ENCODE measurements around the gene PLEKHM1. TPM values are rescaled to one million over a fixed set of nuclear protein-coding genes. Genes with fewer than 3 reads are reported as not detected.
"Not testable (repeated sequence)": the region's sequence is repeated elsewhere in the genome, so short reads cannot be mapped to it uniquely, and the experiment has no call there.

The PLEKHM1 gene
- total RNA-seq, 1 donor from 2014 or later, result 51.2 TPM

- no peak for DNase-seq (ENCODE audit: low spot score)
Observed at GRCh38 chr17:45441526-45442310, 48.8 kb downstream of the PLEKHM1 start.

- not testable (repeated sequence) for DNase-seq (ENCODE audit: low spot score)
Observed at GRCh38 chr17:45440839-45441515, 49.5 kb downstream of the PLEKHM1 start.

DNA sequence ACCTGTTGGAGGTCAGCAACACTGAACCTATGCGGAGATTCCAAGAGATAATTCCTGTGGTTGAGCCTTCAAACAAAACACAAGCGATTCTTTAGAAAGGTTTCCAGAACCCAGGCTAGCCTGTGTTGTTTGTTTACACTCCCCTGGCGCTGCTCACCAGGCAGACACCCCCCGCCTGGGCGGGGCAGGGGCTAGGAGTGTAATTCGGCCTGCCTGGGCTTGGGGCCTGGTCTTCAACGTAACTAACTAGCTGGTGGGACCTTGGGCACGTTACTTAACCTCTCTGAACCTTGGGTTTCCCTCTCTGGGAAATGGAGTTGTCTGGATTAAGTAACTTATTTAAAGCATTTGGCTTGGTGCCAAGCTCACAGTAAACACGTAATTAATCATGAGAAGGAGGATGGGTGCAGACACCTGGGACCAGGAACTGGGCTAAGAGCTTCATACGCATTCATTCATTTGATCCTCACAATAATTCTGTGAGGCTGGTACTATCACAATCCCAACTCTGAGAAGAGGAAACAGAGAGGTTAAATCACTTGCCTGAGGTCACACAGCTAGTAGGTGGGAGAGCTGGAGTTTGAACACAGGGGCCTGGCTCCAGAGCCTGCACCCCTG lies 50.3 kb downstream of the PLEKHM1 start:
- no peak for DNase-seq (ENCODE audit: low spot score)

DNA sequence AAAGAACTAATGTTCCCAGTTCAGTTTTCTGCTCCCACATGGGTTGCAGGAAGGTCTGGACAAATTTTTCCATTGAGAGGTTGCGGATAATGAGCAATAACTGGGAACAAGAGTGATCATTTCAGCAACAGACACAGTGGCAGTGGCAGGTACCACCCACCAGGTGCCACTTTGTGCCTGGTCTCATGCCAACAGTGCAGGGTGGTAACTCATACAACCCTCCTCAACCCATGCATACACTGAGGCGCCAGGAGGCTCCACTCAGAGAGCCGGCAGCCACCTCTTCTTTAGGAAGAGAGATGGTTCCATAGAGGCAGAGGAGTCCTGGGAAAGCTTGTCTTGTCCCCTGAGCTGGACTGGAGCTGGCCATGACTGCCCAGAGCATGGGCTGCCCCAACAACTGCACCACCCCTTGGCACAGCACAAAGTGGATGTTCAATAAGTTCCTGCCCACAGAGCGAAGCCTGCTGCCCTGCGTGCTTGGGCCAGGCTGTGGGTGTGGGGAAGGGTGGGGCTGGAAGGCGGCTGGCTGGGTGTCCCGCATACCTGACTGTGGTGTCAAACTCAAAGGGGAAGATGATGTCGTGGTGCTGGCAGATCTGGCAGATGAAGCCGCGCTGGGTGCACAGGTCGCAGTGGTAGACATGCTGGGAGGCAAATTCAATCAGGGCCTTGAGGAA lies 51.5 kb downstream of the PLEKHM1 start:
- DNase-seq (ENCODE audit: low spot score), result no peak

DNA sequence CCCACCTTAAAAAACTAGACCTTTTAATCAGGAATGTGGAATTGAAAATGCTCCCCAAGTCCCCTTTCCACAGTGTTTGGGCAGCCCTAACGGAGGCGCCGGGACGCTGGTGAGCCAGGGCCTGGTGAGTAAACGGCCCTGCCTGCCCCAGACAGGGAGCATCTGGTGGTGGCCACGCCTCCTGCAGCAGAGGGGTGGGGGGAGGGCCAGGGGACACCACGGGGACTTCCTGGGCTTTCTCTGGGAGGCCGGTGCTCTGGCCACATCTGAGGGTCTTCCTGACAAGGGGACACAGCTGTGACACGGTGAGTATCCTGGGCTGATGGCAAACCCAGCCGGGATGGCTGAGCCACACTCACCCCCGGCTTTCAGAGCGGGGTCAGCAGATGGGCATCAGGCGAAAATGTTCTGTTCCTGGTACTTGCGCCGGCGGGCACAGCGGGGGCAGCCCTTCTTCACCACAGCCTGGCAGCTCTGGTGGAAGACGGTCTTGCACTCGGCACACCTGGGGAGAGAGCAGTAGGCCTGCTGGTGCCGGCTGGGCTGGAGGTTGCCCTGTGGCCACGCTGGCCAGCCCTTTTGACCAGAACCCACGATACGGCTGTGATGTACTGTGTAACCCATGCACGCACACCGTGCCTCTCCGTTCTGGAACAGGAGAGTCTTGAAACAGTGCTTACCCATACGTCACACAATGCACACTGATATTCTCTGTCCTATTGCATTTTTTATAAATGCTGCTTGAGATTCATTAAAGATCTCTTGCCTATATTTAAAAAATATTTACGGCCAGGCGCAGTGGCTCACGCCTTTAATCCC lies 52.8 kb downstream of the PLEKHM1 start:
- no peak for DNase-seq (ENCODE audit: low spot score)

DNA sequence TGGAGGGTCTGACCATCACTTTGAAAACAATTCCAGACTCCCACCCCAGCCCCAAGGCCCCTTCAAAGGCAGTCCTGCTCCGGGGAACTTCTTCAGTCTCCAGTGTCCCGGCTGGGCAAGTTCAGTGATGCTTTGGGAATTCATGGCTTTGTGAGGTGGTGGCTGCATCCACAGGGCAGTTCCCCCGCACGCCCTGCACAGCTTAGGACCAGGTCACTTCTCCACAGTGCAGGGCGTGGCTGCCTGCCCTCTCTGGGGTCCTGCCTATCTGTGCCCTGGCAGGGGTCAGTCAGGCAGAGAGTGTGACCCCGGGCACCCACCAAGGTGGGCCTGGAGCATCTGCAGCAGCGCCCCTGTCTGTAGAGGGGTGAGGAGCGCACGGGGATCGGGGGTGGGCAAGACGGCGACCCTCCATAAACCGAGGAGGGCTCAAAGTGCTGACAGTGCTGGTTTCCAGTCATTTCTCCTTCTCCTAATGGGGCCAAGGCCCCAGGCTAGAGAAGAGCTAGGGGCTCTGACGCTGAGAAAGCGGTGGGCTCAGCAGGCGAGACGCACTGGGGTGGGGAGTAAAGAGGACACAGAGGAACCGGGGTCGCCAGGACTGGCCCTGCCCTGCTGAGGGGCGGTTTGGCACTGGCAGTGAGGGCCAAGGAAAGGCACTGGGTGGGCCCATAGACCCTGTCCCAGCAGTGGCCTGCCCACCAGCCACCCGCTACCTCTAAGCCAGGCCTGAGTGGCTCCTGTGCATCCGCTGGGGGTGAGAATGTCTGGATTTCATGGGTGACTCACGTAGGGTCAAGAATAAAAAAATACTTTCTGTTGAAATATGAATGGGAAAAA lies 53.7 kb downstream of the PLEKHM1 start:
- DNase-seq (ENCODE audit: low spot score), result no peak

DNA sequence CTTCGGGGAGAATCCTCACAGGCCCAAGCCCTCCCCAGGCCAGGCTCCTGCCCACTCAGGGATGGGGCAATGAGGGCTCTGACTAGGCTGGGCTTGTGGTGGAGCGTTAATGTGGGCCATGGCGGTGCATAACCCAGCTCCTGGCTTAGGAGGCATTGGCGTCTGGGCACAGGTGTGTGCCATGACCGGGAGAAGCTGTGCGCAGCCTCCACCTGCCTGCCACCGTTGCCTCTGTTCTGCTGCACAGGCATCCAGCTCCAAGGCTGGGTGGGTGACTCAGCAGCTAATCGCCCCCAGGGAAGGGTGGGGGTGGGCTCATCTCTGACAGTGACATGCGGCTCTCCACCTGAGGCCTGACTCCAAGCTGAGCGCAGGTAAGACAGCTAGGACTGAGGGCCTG lies 54.4 kb downstream of the PLEKHM1 start:
- DNase-seq (ENCODE audit: low spot score), result no peak

- no peak for DNase-seq (ENCODE audit: low spot score)
Observed at GRCh38 chr17:45435481-45435880, 55.0 kb downstream of the PLEKHM1 start.

DNA sequence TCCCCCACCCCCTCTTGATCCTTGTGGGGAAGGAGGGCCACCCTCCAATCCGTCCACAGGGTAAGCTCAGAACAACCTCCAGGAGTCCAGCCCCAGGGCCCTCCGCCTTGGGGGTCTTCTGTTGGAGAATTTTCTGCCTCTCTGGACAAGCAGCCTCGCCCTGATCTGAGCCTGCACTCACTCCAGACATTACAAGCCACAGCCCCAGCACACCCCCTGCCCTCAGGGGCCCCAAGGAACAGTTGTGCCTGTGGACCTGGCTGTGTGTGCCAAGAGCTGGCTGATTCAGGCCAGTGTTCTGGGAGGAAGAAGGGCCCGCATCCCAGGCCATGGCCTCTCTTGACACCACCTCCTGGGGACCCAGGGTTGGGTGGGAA lies 57.4 kb downstream of the PLEKHM1 start:
- DNase-seq (ENCODE audit: low spot score), result no peak

DNA sequence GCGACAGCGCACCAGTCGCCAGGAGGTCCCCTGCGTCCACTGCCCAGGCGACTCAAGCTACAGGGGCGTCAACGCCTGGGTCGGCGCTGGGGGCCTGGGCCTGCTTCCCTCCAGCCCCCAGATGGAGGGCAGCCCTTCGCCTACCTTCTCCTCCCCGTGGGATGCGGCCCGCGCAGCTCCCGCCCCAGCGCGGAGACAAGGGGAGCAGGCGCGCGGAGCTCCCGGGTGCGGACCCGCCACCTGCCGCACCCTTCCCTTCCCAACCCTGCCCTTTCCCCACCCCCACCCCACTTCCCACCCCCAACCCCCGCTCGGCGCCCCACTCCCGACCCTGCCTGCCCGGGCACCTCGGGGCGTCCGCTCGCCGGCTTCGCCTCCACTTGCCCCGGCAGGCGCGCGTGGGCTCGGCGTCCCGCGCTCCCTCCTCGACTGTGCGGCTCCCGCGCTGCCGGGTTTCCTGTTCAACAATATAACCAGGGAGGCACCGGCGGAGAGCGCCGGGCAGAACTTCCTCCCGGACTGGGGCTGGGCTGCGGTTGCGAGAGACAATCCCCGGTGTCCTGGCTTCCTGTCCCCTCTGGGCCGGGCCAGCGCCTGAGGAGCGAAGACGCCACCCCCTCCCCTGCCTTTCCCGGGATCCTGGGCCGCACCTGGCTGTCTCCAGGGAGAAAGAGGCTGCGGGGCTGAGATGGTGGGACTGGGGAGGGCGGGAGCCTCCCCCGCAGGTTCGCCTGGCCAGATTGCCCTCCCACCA lies 57.9 kb downstream of the PLEKHM1 start, which contains the start of gene ARHGAP27:
TSS of gene ARHGAP27 (minus strand) at position 466 of the 754 bp plus-strand sequence. CDS start 2,591 bp downstream, outside the sequence.
- no peak for DNase-seq (ENCODE audit: low spot score)

DNA sequence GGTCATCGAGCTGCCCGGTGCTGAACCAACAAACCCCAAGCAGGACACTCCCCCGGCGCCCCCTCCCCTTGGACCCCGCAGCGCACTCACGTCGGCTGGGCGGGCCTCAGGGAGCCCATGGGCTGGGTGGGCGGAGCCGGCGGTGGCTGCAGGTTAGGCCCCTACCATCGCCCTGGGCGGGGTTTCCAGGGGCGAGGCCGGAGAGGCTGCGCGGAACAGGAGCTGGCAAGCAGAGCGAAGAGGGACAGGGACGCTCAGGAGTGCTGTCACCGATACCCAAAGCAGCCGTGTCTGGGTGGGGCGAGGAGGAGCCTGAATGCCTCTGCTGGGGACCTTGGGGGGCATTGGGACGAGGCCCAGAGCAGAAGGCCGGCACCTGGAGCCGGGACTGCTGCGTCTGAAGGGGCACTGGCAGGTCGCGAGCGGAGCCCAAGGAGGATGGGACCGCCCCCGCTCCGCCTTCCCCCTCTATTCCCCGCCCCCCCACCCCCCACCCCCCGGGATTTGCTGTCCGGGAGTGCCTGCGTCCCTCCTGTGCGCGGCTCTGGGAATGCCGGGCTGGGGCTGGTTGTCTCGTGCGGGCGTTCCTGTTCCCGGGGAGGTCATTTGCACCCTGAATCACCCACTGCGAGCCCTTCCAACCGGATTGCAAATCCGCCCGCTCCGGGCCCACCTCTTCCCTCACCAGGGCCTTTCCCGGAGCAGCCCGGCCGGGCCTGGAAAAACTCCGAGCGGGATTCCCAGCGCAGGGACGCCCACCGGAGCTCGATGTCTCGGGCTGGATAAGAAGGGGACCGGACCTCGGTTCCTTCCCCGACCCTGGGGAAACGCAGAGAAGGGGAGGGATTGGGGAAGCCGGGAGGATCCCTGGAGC lies 58.8 kb downstream of the PLEKHM1 start:
- DNase-seq (ENCODE audit: low spot score), result no peak

GRCh38 chr17:45430738-45431530 lies 59.6 kb downstream of the PLEKHM1 start:
- DNase-seq (ENCODE audit: low spot score), result no peak

DNA sequence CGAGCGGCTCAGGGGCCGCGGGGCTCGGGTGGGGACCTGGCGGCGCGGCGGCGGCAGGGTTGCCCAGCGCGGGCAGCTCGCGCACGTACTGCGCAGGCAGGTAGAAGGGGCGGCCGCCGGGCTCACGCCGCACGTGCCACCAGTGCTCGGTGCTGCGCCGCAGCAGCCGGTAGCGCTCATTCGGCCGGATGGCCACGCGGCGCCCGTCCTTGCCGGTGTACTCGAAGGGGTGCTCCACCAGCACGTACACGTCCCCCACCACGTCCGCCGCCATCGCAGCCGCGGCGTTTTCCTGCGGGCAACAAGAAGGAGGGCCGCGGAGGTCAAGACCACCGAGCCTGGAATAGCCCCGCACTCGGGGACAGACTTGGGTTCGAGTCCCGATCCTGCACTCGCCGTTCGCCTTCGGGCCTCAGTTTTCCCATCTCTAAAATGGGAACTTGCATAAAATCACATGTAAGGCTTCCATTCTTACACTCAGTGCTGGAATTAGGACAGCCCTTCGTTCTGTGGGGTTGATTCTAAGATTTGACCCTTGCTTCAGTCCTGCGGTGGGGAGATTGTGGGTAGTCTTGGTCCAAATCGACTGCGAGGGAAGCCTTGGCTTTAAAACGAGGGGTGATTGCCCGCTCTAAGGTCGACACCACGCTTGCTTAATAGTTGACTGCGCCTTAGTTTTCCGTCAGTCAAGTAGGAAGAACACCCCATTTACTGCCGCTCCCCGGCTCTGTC lies 60.3 kb downstream of the PLEKHM1 start:
- no peak for DNase-seq (ENCODE audit: low spot score)

DNA sequence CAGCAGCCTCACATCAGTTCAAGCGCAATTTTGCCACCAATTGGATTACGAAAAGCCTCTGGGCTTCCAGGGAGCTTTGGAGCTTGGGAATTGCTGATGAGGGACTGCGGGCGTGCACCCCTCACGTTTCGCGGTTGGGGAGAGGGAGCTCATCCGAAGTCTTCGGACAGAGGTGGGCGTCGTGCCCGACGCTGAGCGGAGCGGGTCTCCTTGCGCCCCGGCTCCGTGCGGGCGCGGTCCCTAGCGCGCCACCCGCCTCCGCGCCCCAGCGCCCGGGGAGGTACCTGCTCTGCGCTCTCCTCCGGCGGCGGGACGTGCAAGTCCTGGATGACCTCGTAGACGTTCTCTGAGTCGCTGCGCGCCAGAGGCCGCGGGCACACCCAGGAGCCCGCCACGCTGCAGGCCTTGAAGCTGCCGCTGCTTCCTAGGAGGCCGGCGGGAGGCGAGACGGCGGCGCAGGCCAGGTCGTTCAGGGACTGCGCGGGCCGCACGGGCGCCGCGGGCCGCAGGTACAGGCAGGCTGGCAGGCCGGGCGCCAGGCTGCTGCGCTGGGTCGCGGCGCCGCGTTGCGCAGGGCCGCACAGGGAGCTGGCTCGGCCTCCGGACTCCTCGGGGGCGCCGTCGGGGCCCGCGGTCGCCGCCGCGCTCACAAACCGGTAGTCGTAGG lies 61.0 kb downstream of the PLEKHM1 start:
- no peak for DNase-seq (ENCODE audit: low spot score)

GRCh38 chr17:45428931-45429338 lies 61.6 kb downstream of the PLEKHM1 start:
- no peak for DNase-seq (ENCODE audit: low spot score)

- DNase-seq (ENCODE audit: low spot score), result no peak
Observed at GRCh38 chr17:45428050-45428617, 62.4 kb downstream of the PLEKHM1 start.
